ENCODE measurements around the gene SLX9.

The SLX9 gene

DNA sequence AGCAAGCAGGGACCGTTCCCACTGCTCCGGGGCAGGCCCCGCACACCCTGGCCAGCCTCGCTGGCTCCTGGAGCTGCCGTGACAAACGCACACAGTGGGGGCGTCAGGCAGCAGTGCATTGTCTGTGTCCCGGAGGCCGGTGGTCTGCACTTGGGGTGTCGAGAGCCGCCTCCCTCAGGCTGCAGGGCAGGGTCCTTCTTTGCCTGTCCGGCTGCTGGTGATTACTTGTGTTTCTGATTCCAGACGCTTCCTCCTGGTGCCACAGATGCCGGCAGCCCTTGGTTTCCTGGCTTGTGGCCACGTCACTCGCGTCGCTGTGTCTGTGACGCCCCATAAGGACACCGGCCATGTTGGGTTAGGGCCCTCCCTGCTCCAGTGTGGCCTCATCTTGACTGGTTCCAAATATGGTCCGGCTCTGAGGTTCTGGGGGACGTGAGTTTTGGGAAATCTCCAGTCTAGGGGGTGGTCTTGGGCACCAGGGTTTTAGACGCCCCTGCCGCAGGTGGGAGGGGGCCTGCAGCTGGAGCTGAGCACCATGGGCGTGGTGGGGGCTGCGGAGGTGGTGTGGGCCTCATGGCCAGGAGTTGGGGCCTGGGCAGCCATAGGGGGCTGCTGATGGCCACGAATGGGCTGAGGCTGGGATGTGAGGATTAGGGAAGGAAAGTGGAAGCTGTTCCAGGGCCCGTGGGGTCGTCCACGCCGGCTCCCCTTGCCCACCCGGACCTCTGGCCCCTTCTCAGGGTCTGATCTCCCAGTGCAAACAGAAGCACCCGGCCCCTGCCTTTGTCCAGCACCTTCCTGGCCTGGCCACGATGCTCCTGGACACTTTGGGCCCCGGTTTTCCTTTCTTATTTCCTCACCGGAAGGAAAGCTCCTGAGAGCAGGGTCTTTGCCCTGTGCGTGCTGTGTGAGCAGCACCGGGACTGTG, 41.0 kb downstream of the SLX9 start:
- H2AK5ac ChIP-seq (ENCODE audit: low read length), result no peak overlapping the region
- H2BK5ac ChIP-seq (ENCODE audit: low read length), result no peak overlapping the region
- no peak overlapping the region for H3K27ac ChIP-seq (ENCODE audit: low read depth, low read length)
- no peak overlapping the region for H2BK120ac ChIP-seq (ENCODE audit: low read depth, low read length)
- WGBS (ENCODE audit: extremely low coverage, insufficient coverage, low lambda C conversion rate), result no CpG with 5 or more reads among the region's 38 CpGs
- H3K4me1 ChIP-seq (ENCODE audit: control insufficient read depth, low read depth, low read length), result no peaks in the 10 kb centered on the region
- H3K27me3 ChIP-seq (ENCODE audit: insufficient read depth, low read length, poor library complexity), result no peaks in the 10 kb centered on the region
- H3K4me2 ChIP-seq (ENCODE audit: low read length), result no peak overlapping the region
- H3K4ac ChIP-seq (ENCODE audit: low read depth, low read length), result no peak overlapping the region
- H4K8ac ChIP-seq (ENCODE audit: low read depth, low read length), result no peak overlapping the region
- DNase-seq, result no peak
- no peak overlapping the region for H4K5ac ChIP-seq (ENCODE audit: low read length)
- no peak overlapping the region for H2BK15ac ChIP-seq (replicated peaks; ENCODE audit: low read depth)
- no peaks in the 10 kb centered on the region for H3K79me1 ChIP-seq (ENCODE audit: low read length)
- no peaks in the 10 kb centered on the region for H3K36me3 ChIP-seq (ENCODE audit: control insufficient read depth, insufficient read depth, low read length)
- no peak overlapping the region for H3K9ac ChIP-seq (ENCODE audit: low read length)
- H3K23ac ChIP-seq (ENCODE audit: low read length), result no peak overlapping the region
- no peak overlapping the region for H3K18ac ChIP-seq (ENCODE audit: low read length)
- H3K79me2 ChIP-seq (ENCODE audit: control insufficient read depth, insufficient read depth, low read length), result no peaks in the 10 kb centered on the region
- H3K4me3 ChIP-seq (ENCODE audit: low read length), result no peak overlapping the region
- H3K56ac ChIP-seq (ENCODE audit: low read length), result no peak overlapping the region

- Histone ChIP-seq H3K4ac (ENCODE audit: low read depth, low read length) (no peak overlapping the region), H3K79me1 (ENCODE audit: low read length) (no peaks in the 10 kb centered on the region), H3K18ac (ENCODE audit: low read length) (no peak overlapping the region), H3K56ac (ENCODE audit: low read length) (peak overlapping the region; percentile 42), H3K36me3 (ENCODE audit: control insufficient read depth, insufficient read depth, low read length) (no peaks in the 10 kb centered on the region), H2AK5ac (ENCODE audit: low read length) (no peak overlapping the region), H3K79me2 (ENCODE audit: control insufficient read depth, insufficient read depth, low read length) (no peaks in the 10 kb centered on the region), H4K8ac (ENCODE audit: low read depth, low read length) (no peak overlapping the region), H2BK5ac (ENCODE audit: low read length) (no peak overlapping the region), H2BK120ac (ENCODE audit: low read depth, low read length) (no peak overlapping the region), H2BK15ac (replicated peaks; ENCODE audit: low read depth) (no peak overlapping the region), H3K23ac (ENCODE audit: low read length) (no peak overlapping the region), H3K4me1 (ENCODE audit: control insufficient read depth, low read depth, low read length) (no peaks in the 10 kb centered on the region), H3K27me3 (ENCODE audit: insufficient read depth, low read length, poor library complexity) (no peaks in the 10 kb centered on the region), H3K4me2 (ENCODE audit: low read length) (no peak overlapping the region), H3K9ac (ENCODE audit: low read length) (no peak overlapping the region), H3K27ac (ENCODE audit: low read depth, low read length) (no peak overlapping the region), H3K4me3 (ENCODE audit: low read length) (no peak overlapping the region), H4K5ac (ENCODE audit: low read length) (no peak overlapping the region)
- DNase-seq, result peak; percentile 25
- no CpG with 5 or more reads among the region's 41 CpGs for WGBS (ENCODE audit: extremely low coverage, insufficient coverage, low lambda C conversion rate)
Observed at GRCh38 chr21:44982558-44983250, 42.9 kb downstream of the SLX9 start.

DNA sequence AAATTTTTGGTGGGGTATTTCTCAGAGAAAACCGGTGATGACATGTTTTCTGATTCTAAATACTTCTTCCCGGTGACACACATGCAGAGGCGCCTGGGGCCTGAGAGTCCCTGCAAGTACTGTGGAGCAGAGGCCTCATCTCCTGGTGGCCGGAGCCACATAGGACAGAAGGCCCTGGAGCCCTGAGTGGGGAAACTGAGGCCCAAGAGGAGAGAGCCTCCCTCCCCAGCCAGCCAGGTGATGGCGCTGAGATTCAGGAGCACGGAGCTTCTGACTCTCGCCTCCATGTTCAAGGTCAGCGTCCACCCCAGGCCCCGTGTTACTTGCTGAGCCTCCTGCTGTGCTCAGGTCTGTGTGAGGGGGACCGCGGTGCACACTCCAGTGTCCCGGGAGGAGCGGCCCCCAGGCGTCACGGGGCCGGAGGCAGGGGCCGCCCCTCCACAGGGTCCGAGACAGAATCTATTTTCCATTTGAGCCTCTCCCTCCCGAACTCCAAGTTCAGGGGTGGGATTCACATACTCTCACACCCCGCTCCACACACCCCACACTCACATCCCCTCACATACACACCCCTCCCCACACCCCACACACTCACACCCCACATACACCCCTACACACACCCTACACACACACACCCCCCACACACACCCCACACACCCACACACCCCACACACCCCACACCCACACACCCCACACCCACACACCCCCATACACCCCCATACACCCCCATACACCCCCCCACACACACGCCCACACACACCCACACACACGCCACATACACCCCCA, 43.8 kb downstream of the SLX9 start:
- Histone ChIP-seq H2BK120ac (ENCODE audit: low read depth, low read length) (no peak overlapping the region), H2BK15ac (replicated peaks; ENCODE audit: low read depth) (no peak overlapping the region), H3K4me3 (ENCODE audit: low read length) (no peak overlapping the region), H3K4ac (ENCODE audit: low read depth, low read length) (no peak overlapping the region), H3K4me2 (ENCODE audit: low read length) (no peak overlapping the region), H3K4me1 (ENCODE audit: control insufficient read depth, low read depth, low read length) (no peaks in the 10 kb centered on the region), H3K79me2 (ENCODE audit: control insufficient read depth, insufficient read depth, low read length) (no peaks in the 10 kb centered on the region), H3K27ac (ENCODE audit: low read depth, low read length) (no peak overlapping the region), H4K5ac (ENCODE audit: low read length) (no peak overlapping the region), H3K9ac (ENCODE audit: low read length) (no peak overlapping the region), H3K79me1 (ENCODE audit: low read length) (no peaks in the 10 kb centered on the region), H2BK5ac (ENCODE audit: low read length) (no peak overlapping the region), H3K36me3 (ENCODE audit: control insufficient read depth, insufficient read depth, low read length) (no peaks in the 10 kb centered on the region), H4K8ac (ENCODE audit: low read depth, low read length) (no peak overlapping the region), H3K27me3 (ENCODE audit: insufficient read depth, low read length, poor library complexity) (no peaks in the 10 kb centered on the region), H3K18ac (ENCODE audit: low read length) (no peak overlapping the region), H3K56ac (ENCODE audit: low read length) (no peak overlapping the region), H2AK5ac (ENCODE audit: low read length) (no peak overlapping the region), H3K23ac (ENCODE audit: low read length) (no peak overlapping the region)
- no peak for DNase-seq
- WGBS (ENCODE audit: extremely low coverage, insufficient coverage, low lambda C conversion rate), result no CpG with 5 or more reads among the region's 22 CpGs

DNA sequence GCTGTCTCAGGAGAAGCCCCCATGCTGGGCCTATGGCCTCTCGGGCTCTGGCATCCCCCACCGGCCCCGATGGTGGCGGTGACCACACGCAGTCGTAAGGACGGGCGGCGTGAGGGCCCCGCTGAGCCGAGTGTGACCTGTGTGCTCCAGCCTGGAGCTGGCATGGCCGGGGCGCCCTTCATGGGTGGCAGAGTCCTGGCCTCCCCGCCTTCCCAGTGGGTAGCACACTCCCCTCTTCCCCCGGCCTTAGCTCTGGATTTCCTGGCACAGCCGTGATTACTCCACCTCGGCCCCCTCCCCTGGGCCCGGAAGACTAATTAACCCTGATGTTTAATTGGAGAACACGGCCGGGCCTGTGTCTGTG, 44.6 kb downstream of the SLX9 start:
- DNase-seq, result no peak
- Histone ChIP-seq H3K9ac (ENCODE audit: low read length) (no peak overlapping the region), H4K5ac (ENCODE audit: low read length) (no peak overlapping the region), H3K4me3 (ENCODE audit: low read length) (no peak overlapping the region), H3K4ac (ENCODE audit: low read depth, low read length) (no peak overlapping the region), H3K79me1 (ENCODE audit: low read length) (no peaks in the 10 kb centered on the region), H3K18ac (ENCODE audit: low read length) (no peak overlapping the region), H3K27ac (ENCODE audit: low read depth, low read length) (no peak overlapping the region), H3K27me3 (ENCODE audit: insufficient read depth, low read length, poor library complexity) (no peaks in the 10 kb centered on the region), H3K79me2 (ENCODE audit: control insufficient read depth, insufficient read depth, low read length) (no peaks in the 10 kb centered on the region), H4K8ac (ENCODE audit: low read depth, low read length) (no peak overlapping the region), H2BK120ac (ENCODE audit: low read depth, low read length) (no peak overlapping the region), H2AK5ac (ENCODE audit: low read length) (no peak overlapping the region), H2BK15ac (replicated peaks; ENCODE audit: low read depth) (no peak overlapping the region), H3K23ac (ENCODE audit: low read length) (no peak overlapping the region), H2BK5ac (ENCODE audit: low read length) (no peak overlapping the region), H3K56ac (ENCODE audit: low read length) (peak overlapping the region; percentile 34), H3K4me2 (ENCODE audit: low read length) (no peak overlapping the region), H3K4me1 (ENCODE audit: control insufficient read depth, low read depth, low read length) (no peaks in the 10 kb centered on the region), H3K36me3 (ENCODE audit: control insufficient read depth, insufficient read depth, low read length) (no peaks in the 10 kb centered on the region)
- WGBS (ENCODE audit: extremely low coverage, insufficient coverage, low lambda C conversion rate), result no CpG with 5 or more reads among the region's 20 CpGs

- Histone ChIP-seq H3K9ac (ENCODE audit: low read length) (no peak overlapping the region), H3K4ac (ENCODE audit: low read depth, low read length) (no peak overlapping the region), H3K56ac (ENCODE audit: low read length) (no peak overlapping the region), H3K27ac (ENCODE audit: low read depth, low read length) (no peak overlapping the region), H2BK15ac (replicated peaks; ENCODE audit: low read depth) (no peak overlapping the region), H2AK5ac (ENCODE audit: low read length) (no peak overlapping the region), H4K5ac (ENCODE audit: low read length) (no peak overlapping the region), H3K4me1 (ENCODE audit: control insufficient read depth, low read depth, low read length) (no peaks in the 10 kb centered on the region), H3K4me3 (ENCODE audit: low read length) (no peak overlapping the region), H3K27me3 (ENCODE audit: insufficient read depth, low read length, poor library complexity) (no peaks in the 10 kb centered on the region), H3K4me2 (ENCODE audit: low read length) (no peak overlapping the region), H3K36me3 (ENCODE audit: control insufficient read depth, insufficient read depth, low read length) (no peaks in the 10 kb centered on the region), H2BK5ac (ENCODE audit: low read length) (no peak overlapping the region), H3K23ac (ENCODE audit: low read length) (no peak overlapping the region), H3K18ac (ENCODE audit: low read length) (no peak overlapping the region), H3K79me2 (ENCODE audit: control insufficient read depth, insufficient read depth, low read length) (no peaks in the 10 kb centered on the region), H4K8ac (ENCODE audit: low read depth, low read length) (no peak overlapping the region), H3K79me1 (ENCODE audit: low read length) (no peaks in the 10 kb centered on the region), H2BK120ac (ENCODE audit: low read depth, low read length) (no peak overlapping the region)
- peak; percentile 22 for DNase-seq
- WGBS (ENCODE audit: extremely low coverage, insufficient coverage, low lambda C conversion rate), result no CpG with 5 or more reads among the region's 26 CpGs
Observed at GRCh38 chr21:44984792-44985440, 45.1 kb downstream of the SLX9 start.
